GM19328 (cell line): ENCODE measurements around the gene IL37.

Source experiments
- ATAC-seq: cut with Tn5 transposase; IDR thresholded peaks from one replicate; pipeline ENCODE4 v1.9.1; 2021; ENCODE audit warnings: mild to moderate bottlenecking, moderate library complexity; ENCODE audit not compliant: unreplicated experiment

Gene IL37

GRCh38 chr2:112910865-112911264, at the start of gene IL37:
IL37 (plus strand) TSS chr2:112911165; CDS start chr2:112913013, 1,848 bp downstream.
- ATAC-seq, result no peak

GRCh38 chr2:112864072-112864471, 46.9 kb upstream of the IL37 start:
- ATAC-seq, result no peak

- no peak for ATAC-seq
These were observed 44.7 kb upstream of the IL37 start for GRCh38 chr2:112866128-112866835.

GRCh38 chr2:112867701-112868631, 43.0 kb upstream of the IL37 start:
- no peak for ATAC-seq

- ATAC-seq, result no peak
These were observed 41.6 kb upstream of the IL37 start for GRCh38 chr2:112869258-112869842.

GRCh38 chr2:112870841-112871835, 39.8 kb upstream of the IL37 start:
- ATAC-seq, result no peak

- ATAC-seq, result no peak
These were observed 34.6 kb upstream of the IL37 start for GRCh38 chr2:112876257-112876970.

GRCh38 chr2:112876971-112877361, 34.0 kb upstream of the IL37 start:
- no peak for ATAC-seq

- ATAC-seq, result no peak
These were observed 33.5 kb upstream of the IL37 start for GRCh38 chr2:112877423-112877822.

GRCh38 chr2:112879491-112880041, 31.4 kb upstream of the IL37 start:
- ATAC-seq, result no peak

- no peak for ATAC-seq
These were observed 30.9 kb upstream of the IL37 start for GRCh38 chr2:112880091-112880531.

GRCh38 chr2:112880696-112881095, 30.3 kb upstream of the IL37 start:
- no peak for ATAC-seq

GRCh38 chr2:112881217-112881985, 29.6 kb upstream of the IL37 start:
- peak; percentile 61 for ATAC-seq

GRCh38 chr2:112883669-112884068, 27.3 kb upstream of the IL37 start:
- no peak for ATAC-seq

GRCh38 chr2:112884869-112885505, 26.0 kb upstream of the IL37 start:
- ATAC-seq, result peak; percentile 42

GRCh38 chr2:112885506-112885902, 25.5 kb upstream of the IL37 start:
- ATAC-seq, result no peak

GRCh38 chr2:112886291-112886690, 24.7 kb upstream of the IL37 start:
- ATAC-seq, result no peak
